CD8-positive, alpha-beta memory T cell (primary cell): Measurements from ENCODE around the gene RPRD2. TPM values are rescaled to one million over a fixed set of nuclear protein-coding genes. Genes with fewer than 3 reads are reported as not detected.
A peak's percentile ranks its signal among the peaks of the same experiment; 100 is the strongest.

Source experiments
- CTCF ChIA-PET: fragments of 350-600 bp; sonication (Branson Sonifier 250); formaldehyde crosslinking; loops from one replicate; lab custom pipeline; 2021; ENCODE audit warnings: antibody characterized with exemption; lab: Charles Lee
- POLR2A ChIA-PET: fragments of 350-600 bp; sonication (Branson Sonifier 250); formaldehyde crosslinking; loops from one replicate; lab custom pipeline; 2021; ENCODE audit warnings: antibody characterized with exemption; lab: Charles Lee
- DNase-seq, 5 donors: peaks; one replicate each; pipeline versions ENCODE4 v3.0.0 to v3.0.0-alpha.2; 2020 to 2022; ENCODE audit warnings: mixed read lengths in 1 of 5
- H3K27ac ChIP-seq: one replicate; pipeline ENCODE4 v1.7.0; 2013; ENCODE audit warnings: low read depth, mild to moderate bottlenecking, low read length, moderate library complexity
- H3K27me3 ChIP-seq: 2 replicates; pipeline ENCODE4 v1.7.0; 2013; ENCODE audit warnings: low read length, mild to moderate bottlenecking; ENCODE audit not compliant: insufficient read depth, poor library complexity, severe bottlenecking
- H3K36me3 ChIP-seq: 2 replicates; pipeline ENCODE4 v1.7.0; 2013; ENCODE audit warnings: mild to moderate bottlenecking, low read length, moderate library complexity; ENCODE audit not compliant: insufficient read depth
- H3K4me1 ChIP-seq: 2 replicates; pipeline ENCODE4 v1.7.0; 2013; ENCODE audit warnings: mild to moderate bottlenecking, low read length, moderate library complexity; ENCODE audit not compliant: insufficient read depth
- H3K4me3 ChIP-seq: 2 replicates; pipeline ENCODE4 v1.7.0; 2013; ENCODE audit warnings: mild to moderate bottlenecking, low read length
- H3K9me3 ChIP-seq: 2 replicates; pipeline ENCODE4 v1.7.0; 2013; ENCODE audit warnings: mild to moderate bottlenecking, low read length
- H3K27ac Mint-ChIP-seq, 8 donors: one replicate each; pipeline ENCODE4 v1.8.0; 2020 to 2021; ENCODE audit warnings: mixed read lengths in 8 of 8, mild to moderate bottlenecking in 6 of 8, inconsistent platforms in 3 of 8, moderate library complexity in 3 of 8
- H3K27me3 Mint-ChIP-seq, 2 donors: one replicate each; pipeline ENCODE4 v1.8.0; 2020 to 2021; ENCODE audit warnings: mixed read lengths in 2 of 2, mild to moderate bottlenecking in 1 of 2, moderate library complexity in 1 of 2
- H3K36me3 Mint-ChIP-seq, 3 donors: one replicate each; pipeline ENCODE4 v1.8.0; 2020 to 2021; ENCODE audit warnings: mixed read lengths in 3 of 3, inconsistent platforms in 1 of 3, mild to moderate bottlenecking in 1 of 3
- H3K4me1 Mint-ChIP-seq, 3 donors: one replicate each; pipeline ENCODE4 v1.8.0; 2020 to 2021; ENCODE audit warnings: mixed read lengths in 3 of 3, inconsistent platforms in 1 of 3, mild to moderate bottlenecking in 1 of 3
- H3K4me3 Mint-ChIP-seq, 7 donors: one replicate each; pipeline ENCODE4 v1.8.0; 2020 to 2021; ENCODE audit warnings: mixed read lengths in 7 of 7, mild to moderate bottlenecking in 6 of 7, moderate library complexity in 4 of 7, inconsistent platforms in 2 of 7
- H3K9me3 Mint-ChIP-seq, 5 donors: one replicate each; pipeline ENCODE4 v1.8.0; 2020 to 2022; ENCODE audit warnings: mixed read lengths in 5 of 5, mild to moderate bottlenecking in 3 of 5, moderate library complexity in 2 of 5, inconsistent platforms in 1 of 5
- polyA plus RNA-seq: library from polyadenylated mRNA; unstranded; fragments of 300-500 nt; fragmentation: Illumina TruSeq; gene quantifications from one replicate; pipeline ENCODE4 v1.2.3, GENCODE V29; 2021
- total RNA-seq, 2 experiments: library from RNA; stranded (reverse); gene quantifications; one replicate each; pipeline ENCODE4 v1.2.3, GENCODE V29; 2021

Gene RPRD2
- total and polyA plus RNA-seq, 3 experiments from 2014 or later: 24.1 to 40.5 (median 26.4) TPM

- Mint-ChIP-seq H3K9me3 (no peaks in the 10 kb centered on the region), H3K27ac (no peak overlapping the region), H3K4me3 (no peak overlapping the region), H3K36me3 (peaks cover 4 to 36% (median 12%) of the 10 kb centered on the region in 3 donors), H3K27me3 (peaks cover 0 to 2% of the 10 kb centered on the region in 2 donors), H3K4me1 (peaks cover 5 to 6% (median 6%) of the 10 kb centered on the region in 3 donors)
- ChIA-PET POLR2A (no interaction called here), CTCF (interaction anchor here (1.0 to 1.6 kb wide), 2 partner anchors 13 to 23 kb away, joined by 3 read pairs; no protein-coding TSS in a partner anchor)
- Histone ChIP-seq H3K4me3 (no peak overlapping the region), H3K27ac (no peak overlapping the region), H3K27me3 (no peaks in the 10 kb centered on the region), H3K4me1 (no peaks in the 10 kb centered on the region), H3K36me3 (peaks cover 11% of the 10 kb centered on the region), H3K9me3 (no peaks in the 10 kb centered on the region)
- no peak for DNase-seq
These were observed 145.0 kb downstream of the RPRD2 start for GRCh38 chr1:150508982-150509381.

GRCh38 chr1:150511551-150511950 lies 147.6 kb downstream of the RPRD2 start:
- Mint-ChIP-seq H3K27me3 (peaks cover 0 to 2% of the 10 kb centered on the region in 2 donors), H3K9me3 (no peaks in the 10 kb centered on the region), H3K4me3 (peak overlapping the region in 2 of 7 donors; percentile 43 to 50), H3K27ac (peak overlapping the region in 1 of 8 donors; percentile 51), H3K4me1 (peaks cover 12 to 18% (median 18%) of the 10 kb centered on the region in 3 donors), H3K36me3 (peaks cover 0 to 14% (median 1%) of the 10 kb centered on the region in 3 donors)
- CTCF ChIA-PET: no interaction called here
- peaks cover 9% of the 10 kb centered on the region for H3K4me1 ChIP-seq
- no peaks in the 10 kb centered on the region for H3K9me3 ChIP-seq
- no peaks in the 10 kb centered on the region for H3K36me3 ChIP-seq
- DNase-seq: no peak
- no peak overlapping the region for H3K27ac ChIP-seq
- POLR2A ChIA-PET: no interaction called here
- H3K27me3 ChIP-seq: no peaks in the 10 kb centered on the region
- no peak overlapping the region for H3K4me3 ChIP-seq

GRCh38 chr1:150511985-150512660 lies 148.2 kb downstream of the RPRD2 start:
- Mint-ChIP-seq H3K27ac (peak overlapping the region in 1 of 8 donors; percentile 51), H3K4me3 (peak overlapping the region in 1 of 7 donors; percentile 66), H3K36me3 (peaks cover 0 to 8% (median 1%) of the 10 kb centered on the region in 3 donors), H3K9me3 (no peaks in the 10 kb centered on the region), H3K4me1 (peaks cover 17 to 21% (median 19%) of the 10 kb centered on the region in 3 donors), H3K27me3 (peaks cover 0 to 2% of the 10 kb centered on the region in 2 donors)
- peaks cover 10% of the 10 kb centered on the region for H3K4me1 ChIP-seq
- H3K27ac ChIP-seq: no peak overlapping the region
- H3K36me3 ChIP-seq: no peaks in the 10 kb centered on the region
- POLR2A ChIA-PET: no interaction called here
- DNase-seq: no peak
- CTCF ChIA-PET: no interaction called here
- H3K9me3 ChIP-seq: no peaks in the 10 kb centered on the region
- no peaks in the 10 kb centered on the region for H3K27me3 ChIP-seq
- no peak overlapping the region for H3K4me3 ChIP-seq

- no peak for DNase-seq
- peaks cover 0 to 2% of the 10 kb centered on the region in 2 donors for H3K27me3 Mint-ChIP-seq
- H3K36me3 Mint-ChIP-seq: peaks cover 0 to 4% (median 1%) of the 10 kb centered on the region in 3 donors
- no peaks in the 10 kb centered on the region for H3K36me3 ChIP-seq
- peaks cover 17 to 21% (median 19%) of the 10 kb centered on the region in 3 donors for H3K4me1 Mint-ChIP-seq
- CTCF ChIA-PET: no interaction called here
- H3K4me1 ChIP-seq: peaks cover 10% of the 10 kb centered on the region
- H3K9me3 ChIP-seq: no peaks in the 10 kb centered on the region
- H3K9me3 Mint-ChIP-seq: no peaks in the 10 kb centered on the region
- H3K4me3 ChIP-seq: no peak overlapping the region
- no peaks in the 10 kb centered on the region for H3K27me3 ChIP-seq
- no peak overlapping the region for H3K27ac Mint-ChIP-seq
- H3K4me3 Mint-ChIP-seq: peak overlapping the region in 3 of 7 donors; percentile 12 to 66 (median 13)
- no peak overlapping the region for H3K27ac ChIP-seq
- POLR2A ChIA-PET: no interaction called here
These were observed 148.9 kb downstream of the RPRD2 start for GRCh38 chr1:150512846-150513245.

- peaks cover 0 to 2% of the 10 kb centered on the region in 2 donors for H3K27me3 Mint-ChIP-seq
- no peaks in the 10 kb centered on the region for H3K9me3 Mint-ChIP-seq
- peaks cover 0 to 4% (median 1%) of the 10 kb centered on the region in 3 donors for H3K36me3 Mint-ChIP-seq
- H3K27me3 ChIP-seq: no peaks in the 10 kb centered on the region
- no peak for DNase-seq
- POLR2A ChIA-PET: no interaction called here
- no peaks in the 10 kb centered on the region for H3K36me3 ChIP-seq
- H3K27ac ChIP-seq: no peak overlapping the region
- H3K27ac Mint-ChIP-seq: no peak overlapping the region
- peaks cover 10% of the 10 kb centered on the region for H3K4me1 ChIP-seq
- H3K4me3 Mint-ChIP-seq: peak overlapping the region in 3 of 7 donors; percentile 12 to 48 (median 47)
- CTCF ChIA-PET: no interaction called here
- no peaks in the 10 kb centered on the region for H3K9me3 ChIP-seq
- no peak overlapping the region for H3K4me3 ChIP-seq
- peaks cover 17 to 21% (median 19%) of the 10 kb centered on the region in 3 donors for H3K4me1 Mint-ChIP-seq
These were observed 149.4 kb downstream of the RPRD2 start for GRCh38 chr1:150513351-150513791.

GRCh38 chr1:150514260-150514659 lies 150.3 kb downstream of the RPRD2 start:
- Histone ChIP-seq H3K9me3 (no peaks in the 10 kb centered on the region), H3K36me3 (no peaks in the 10 kb centered on the region), H3K27ac (no peak overlapping the region), H3K4me3 (no peak overlapping the region), H3K27me3 (no peaks in the 10 kb centered on the region), H3K4me1 (peaks cover 10% of the 10 kb centered on the region)
- Mint-ChIP-seq H3K27me3 (peaks cover 0 to 2% of the 10 kb centered on the region in 2 donors), H3K4me3 (peak overlapping the region; percentile 58 to 94 (median 90)), H3K9me3 (no peaks in the 10 kb centered on the region), H3K36me3 (peaks cover 0 to 4% (median 3%) of the 10 kb centered on the region in 3 donors), H3K4me1 (peaks cover 17 to 21% (median 19%) of the 10 kb centered on the region in 3 donors), H3K27ac (peak overlapping the region in 2 of 8 donors; percentile 22 to 62)
- CTCF ChIA-PET: interaction anchor here (1.3 kb wide), 1 partner anchor 10 kb away, joined by 3 read pairs; no protein-coding TSS in a partner anchor
- no peak for DNase-seq
- POLR2A ChIA-PET: no interaction called here

GRCh38 chr1:150514913-150515327 lies 151.0 kb downstream of the RPRD2 start:
- CTCF ChIA-PET: interaction anchor here (1.3 to 1.8 kb wide), 3 partner anchors 11 to 301 kb away, joined by 3 to 8 read pairs (median 5); no protein-coding TSS in a partner anchor
- H3K36me3 ChIP-seq: no peaks in the 10 kb centered on the region
- H3K27ac ChIP-seq: peak overlapping the region; percentile 61
- Mint-ChIP-seq H3K4me1 (peaks cover 17 to 21% (median 19%) of the 10 kb centered on the region in 3 donors), H3K27me3 (peaks cover 0 to 2% of the 10 kb centered on the region in 2 donors), H3K27ac (peak overlapping the region; percentile 38 to 93 (median 70)), H3K36me3 (peaks cover 0 to 4% (median 3%) of the 10 kb centered on the region in 3 donors), H3K4me3 (peak overlapping the region; percentile 87 to 94 (median 92)), H3K9me3 (no peaks in the 10 kb centered on the region)
- peaks cover 10% of the 10 kb centered on the region for H3K4me1 ChIP-seq
- peak overlapping the region; percentile 80 for H3K4me3 ChIP-seq
- H3K9me3 ChIP-seq: no peaks in the 10 kb centered on the region
- H3K27me3 ChIP-seq: no peaks in the 10 kb centered on the region
- DNase-seq: no peak
- POLR2A ChIA-PET: interaction anchor here (0.6 to 2.8 kb wide), 7 partner anchors 27 to 865 kb away, joined by 3 to 11 read pairs (median 5); partner anchors contain the start of genes RPRD2 and TARS2
